Bronchus fibroblast of lung (primary cell): Measurements from ENCODE around the gene PLK3. TPM values are rescaled to one million over a fixed set of nuclear protein-coding genes. Genes with fewer than 3 reads are reported as not detected.

Experiments used
- total RNA-seq: library from RNA; depleted of rRNA; stranded (reverse); fragments of >200 nt; gene quantifications from 2 replicates; pipeline ENCODE4 v1.2.3, GENCODE V29; 2015

PLK3 gene
- 21.3 and 21.5 TPM in 2 replicates for total RNA-seq

GRCh38 chr1:44799770-44800584 lies at the start of gene PLK3:
TSS of gene PLK3 (plus strand) at chr1:44800377. CDS start at chr1:44800464, 87 bp downstream.

GRCh38 chr1:44775078-44775929 lies 24.9 kb upstream of the PLK3 start, which contains the start of gene RPS8:
TSS of gene RPS8 (plus strand) at chr1:44775540. CDS start at chr1:44775597, 57 bp downstream.

GRCh38 chr1:44788120-44788860 lies 11.9 kb upstream of the PLK3 start, which contains the start of gene BEST4:
TSS of gene BEST4 (minus strand) at chr1:44788170. CDS start at chr1:44787705, 465 bp downstream.

GRCh38 chr1:44806704-44807363 lies 6.7 kb downstream of the PLK3 start, which contains the start of gene DYNLT4:
TSS of gene DYNLT4 (minus strand) at chr1:44807351. CDS start at chr1:44806668, 683 bp downstream.

GRCh38 chr1:44808063-44808937 lies 8.1 kb downstream of the PLK3 start, which contains the start of gene BTBD19:
TSS of gene BTBD19 (plus strand) at chr1:44808523. CDS start at chr1:44808821, 298 bp downstream.

GRCh38 chr1:44842862-44843655 lies 42.9 kb downstream of the PLK3 start, which contains the start of gene PTCH2:
TSS of gene PTCH2 (minus strand) at chr1:44843253. CDS start at chr1:44842932, 321 bp downstream.

Other genes with a start within 250 kb of the PLK3 start
- gene TMEM53, start 125.9 kb upstream of the PLK3 start, total RNA-seq: 14.5 and 16.1 TPM in 2 replicates
- gene ARMH1, start 125.7 kb upstream of the PLK3 start, total RNA-seq: 0.30 TPM in 1 of 2 replicates, not detected in the other
- not detected in 2 replicates for gene RNU5D-1, start 69.2 kb upstream of the PLK3 start, total RNA-seq
- 64.9 and 71.5 TPM in 2 replicates for gene KIF2C, start 60.5 kb upstream of the PLK3 start, total RNA-seq
- 2,415 and 2,726 TPM in 2 replicates for gene RPS8, start 24.8 kb upstream of the PLK3 start, total RNA-seq
- gene BEST4, start 12.2 kb upstream of the PLK3 start, total RNA-seq: 0.67 TPM in 1 of 2 replicates, not detected in the other
- not detected in 2 replicates for gene DYNLT4, start 7.0 kb downstream of the PLK3 start, total RNA-seq
- 1.8 and 2.4 TPM in 2 replicates for gene BTBD19, start 8.1 kb downstream of the PLK3 start, total RNA-seq
- gene PTCH2, start 42.9 kb downstream of the PLK3 start, total RNA-seq: under 0.01 and 0.15 TPM in 2 replicates
- 40.3 and 40.5 TPM in 2 replicates for gene EIF2B3, start 186.2 kb downstream of the PLK3 start, total RNA-seq
- 29.9 and 30.1 TPM in 2 replicates for gene HECTD3, start 210.9 kb downstream of the PLK3 start, total RNA-seq
- gene UROD, start 211.9 kb downstream of the PLK3 start, total RNA-seq: 130 and 164 TPM in 2 replicates